ENCODE measurements around the gene SMARCC1.
"Not testable (repeated sequence)": the region's sequence is repeated elsewhere in the genome, so short reads cannot be mapped to it uniquely, and the experiment has no call there.

Gene SMARCC1

DNA sequence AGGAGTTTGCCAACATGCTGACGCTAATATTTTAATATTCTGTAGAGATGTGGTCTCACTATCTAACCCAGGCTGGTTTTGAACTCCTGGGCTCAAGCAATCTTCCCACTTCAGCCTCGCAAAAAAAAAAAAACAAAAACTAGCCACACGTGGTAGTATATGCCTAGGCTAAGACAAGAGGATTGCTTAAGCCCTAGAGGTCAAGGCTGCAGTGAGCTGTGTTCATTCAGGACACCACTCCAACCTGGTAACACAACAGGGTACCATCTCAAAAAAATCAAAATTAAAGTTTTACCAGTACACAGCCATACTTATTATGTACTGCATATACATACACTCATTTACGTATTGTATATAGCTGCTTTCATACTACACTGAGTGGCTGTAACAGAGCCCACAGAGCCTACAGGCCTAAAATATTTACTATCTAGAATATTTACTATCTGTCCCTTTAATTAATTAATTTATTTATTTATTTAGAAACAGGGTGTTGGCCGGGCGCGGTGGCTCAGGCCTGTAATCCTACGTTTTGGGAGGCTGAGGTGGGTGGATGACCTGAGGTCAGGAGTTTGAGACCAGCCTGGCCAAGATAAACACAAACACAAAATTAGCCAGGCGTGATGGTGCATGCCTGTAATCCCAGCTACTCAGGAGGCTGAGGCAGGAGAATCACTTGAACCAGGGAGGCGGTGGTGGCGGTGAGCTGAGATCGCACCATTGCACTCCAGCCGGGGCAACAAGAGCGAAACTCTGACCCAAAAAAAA, 23.2 kb downstream of the SMARCC1 start:
- H3K9me3 ChIP-seq: no peaks in the 10 kb centered on the region
- no peak for DNase-seq
- no peak overlapping the region for H3K4me3 ChIP-seq (ENCODE audit: low read depth, low read length)
- no peaks in the 10 kb centered on the region for H3K27me3 ChIP-seq
- no peaks in the 10 kb centered on the region for H3K4me1 ChIP-seq
- no peaks in the 10 kb centered on the region for H3K36me3 ChIP-seq
- TF ChIP-seq, protein P1, sequence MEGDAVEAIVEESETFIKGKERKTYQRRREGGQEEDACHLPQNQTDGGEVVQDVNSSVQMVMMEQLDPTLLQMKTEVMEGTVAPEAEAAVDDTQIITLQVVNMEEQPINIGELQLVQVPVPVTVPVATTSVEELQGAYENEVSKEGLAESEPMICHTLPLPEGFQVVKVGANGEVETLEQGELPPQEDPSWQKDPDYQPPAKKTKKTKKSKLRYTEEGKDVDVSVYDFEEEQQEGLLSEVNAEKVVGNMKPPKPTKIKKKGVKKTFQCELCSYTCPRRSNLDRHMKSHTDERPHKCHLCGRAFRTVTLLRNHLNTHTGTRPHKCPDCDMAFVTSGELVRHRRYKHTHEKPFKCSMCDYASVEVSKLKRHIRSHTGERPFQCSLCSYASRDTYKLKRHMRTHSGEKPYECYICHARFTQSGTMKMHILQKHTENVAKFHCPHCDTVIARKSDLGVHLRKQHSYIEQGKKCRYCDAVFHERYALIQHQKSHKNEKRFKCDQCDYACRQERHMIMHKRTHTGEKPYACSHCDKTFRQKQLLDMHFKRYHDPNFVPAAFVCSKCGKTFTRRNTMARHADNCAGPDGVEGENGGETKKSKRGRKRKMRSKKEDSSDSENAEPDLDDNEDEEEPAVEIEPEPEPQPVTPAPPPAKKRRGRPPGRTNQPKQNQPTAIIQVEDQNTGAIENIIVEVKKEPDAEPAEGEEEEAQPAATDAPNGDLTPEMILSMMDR (IDR thresholded peaks at IDR 0.05; ENCODE audit: low read depth, low read length): no peak

DNA sequence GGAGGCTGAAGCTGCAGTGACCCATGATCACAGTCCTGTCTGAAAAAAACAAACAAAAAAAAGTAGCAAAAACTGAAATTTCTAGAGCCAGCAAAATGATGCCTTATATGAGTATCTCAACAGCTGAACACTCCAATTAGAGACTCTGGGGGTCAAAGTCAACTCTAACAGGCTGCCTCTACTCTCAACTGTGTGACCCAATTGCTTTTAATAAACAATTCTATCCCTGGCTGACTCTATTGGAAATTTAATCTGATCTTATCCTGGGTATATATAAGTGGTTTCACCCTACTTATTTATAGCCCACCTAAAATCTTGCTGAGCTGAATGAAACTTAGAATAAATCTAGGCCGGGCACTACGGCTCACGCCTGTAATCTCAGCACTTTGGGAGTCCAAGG, 29.0 kb downstream of the SMARCC1 start:
- H3K4me3 ChIP-seq (ENCODE audit: low read depth, low read length): no peak overlapping the region
- H3K36me3 ChIP-seq: no peaks in the 10 kb centered on the region; the same call in 1 of the 2 replicates
- DNase-seq: no peak
- TF ChIP-seq, protein P1 (IDR thresholded peaks at IDR 0.05; ENCODE audit: low read depth, low read length): no peak
- H3K9me3 ChIP-seq: no peaks in the 10 kb centered on the region
- no peaks in the 10 kb centered on the region for H3K27me3 ChIP-seq
- no peaks in the 10 kb centered on the region for H3K4me1 ChIP-seq

DNA sequence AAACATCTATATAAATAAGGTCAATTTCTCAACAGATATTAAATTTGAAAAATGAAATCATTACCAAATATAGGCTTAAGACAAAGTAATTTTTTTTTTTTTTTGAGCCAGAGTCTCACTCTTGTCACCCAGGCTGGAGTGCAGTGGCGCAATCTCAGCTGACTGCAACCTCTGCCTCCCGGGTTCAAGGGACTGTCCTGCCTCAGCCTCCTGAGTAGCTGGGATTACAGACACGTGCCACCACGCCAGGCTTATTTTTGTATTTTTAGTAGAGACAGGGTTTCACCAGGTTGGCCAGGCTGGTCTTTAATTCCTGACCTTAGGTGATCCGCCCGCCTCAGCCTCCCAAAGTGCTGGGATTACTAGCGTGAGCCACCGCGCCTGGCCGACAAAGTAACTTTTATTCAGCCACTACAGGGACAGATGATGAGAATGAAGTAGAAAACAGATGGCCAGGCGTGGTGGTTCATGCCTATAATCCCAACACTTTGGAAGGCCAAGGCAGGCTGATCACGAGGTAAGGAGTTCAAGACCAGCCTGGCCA, 30.8 kb downstream of the SMARCC1 start:
- not testable (repeated sequence) for H3K36me3 ChIP-seq; DNase-seq; H3K4me3 ChIP-seq (ENCODE audit: low read depth, low read length); H3K9me3 ChIP-seq; H3K27me3 ChIP-seq; H3K4me1 ChIP-seq

DNA sequence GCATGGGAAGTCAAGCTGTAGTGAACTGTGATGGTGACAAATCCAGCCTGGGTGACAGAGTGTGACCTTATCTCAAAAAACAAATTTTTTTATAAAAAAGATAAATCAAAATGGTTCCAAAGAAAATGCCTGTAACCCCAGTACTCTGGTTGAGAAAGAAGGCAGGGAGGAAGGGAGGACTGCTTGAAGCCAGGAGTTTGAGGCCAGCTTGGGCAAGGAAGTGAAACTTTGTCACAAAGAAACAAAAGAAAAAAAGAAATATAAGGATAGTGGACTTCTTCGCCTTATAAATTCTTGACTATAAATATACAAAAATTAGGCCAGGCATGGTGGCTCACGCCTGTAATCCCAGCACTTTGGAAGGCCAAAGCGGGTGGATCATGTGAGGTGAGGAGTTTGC, 34.1 kb downstream of the SMARCC1 start:
- Histone ChIP-seq H3K4me3 (ENCODE audit: low read depth, low read length) (no peak overlapping the region), H3K36me3 (peaks cover 12% of the 10 kb centered on the region)

DNA sequence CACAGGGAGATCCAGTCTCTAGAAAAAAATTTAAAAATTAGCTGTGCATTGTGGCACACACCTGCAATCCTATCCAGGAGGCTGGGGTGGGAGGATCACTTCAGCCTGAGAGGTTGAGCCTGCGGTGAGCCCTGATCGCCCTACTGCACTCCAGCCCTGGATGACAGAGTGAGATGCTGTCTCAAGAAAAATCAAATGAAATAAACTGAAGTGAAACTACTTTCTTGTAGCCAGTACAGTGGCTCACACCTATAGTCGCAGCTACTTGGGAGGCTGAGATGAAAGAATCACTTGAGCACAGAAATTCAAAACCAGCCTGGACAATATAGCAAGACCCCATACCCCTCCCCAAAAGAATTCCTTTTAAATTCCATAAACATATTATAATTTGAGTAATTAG, 35.4 kb downstream of the SMARCC1 start:
- Histone ChIP-seq H3K4me3 (ENCODE audit: low read depth, low read length) (no peak overlapping the region), H3K27me3 (no peaks in the 10 kb centered on the region), H3K9me3 (no peaks in the 10 kb centered on the region), H3K4me1 (no peaks in the 10 kb centered on the region), H3K36me3 (peaks cover 15% of the 10 kb centered on the region)
- DNase-seq: no peak
- TF ChIP-seq, protein P1 (IDR thresholded peaks at IDR 0.05; ENCODE audit: low read depth, low read length): no peak

More for the DNA sequence above, 34.1 kb downstream of the SMARCC1 start:
- TF ChIP-seq, protein P1 (IDR thresholded peaks at IDR 0.05; ENCODE audit: low read depth, low read length): no peak
- no peaks in the 10 kb centered on the region for H3K9me3 ChIP-seq
- no peaks in the 10 kb centered on the region for H3K4me1 ChIP-seq
- no peaks in the 10 kb centered on the region for H3K27me3 ChIP-seq
- no peak for DNase-seq

DNA sequence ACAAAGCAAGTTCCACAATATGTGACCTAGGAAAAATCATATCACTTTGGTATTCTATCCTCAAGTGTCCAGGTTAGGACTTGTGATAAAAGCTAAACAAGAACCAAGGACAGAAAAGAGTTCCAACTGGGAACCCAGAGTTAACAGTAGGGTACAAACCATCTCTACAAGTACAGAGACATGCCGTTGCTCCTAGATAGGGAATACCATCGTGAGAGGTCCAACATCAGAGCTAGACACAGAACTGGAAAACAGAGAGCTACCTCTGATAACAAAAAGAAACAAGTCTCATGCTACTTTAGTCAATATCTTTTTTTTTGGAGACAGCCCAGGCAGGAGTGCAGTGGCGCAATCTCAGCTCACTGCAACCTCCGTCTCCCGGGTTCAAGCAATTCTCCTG, 37.8 kb downstream of the SMARCC1 start:
- no peaks in the 10 kb centered on the region for H3K4me1 ChIP-seq
- TF ChIP-seq, protein P1 (IDR thresholded peaks at IDR 0.05; ENCODE audit: low read depth, low read length): no peak
- H3K9me3 ChIP-seq: no peaks in the 10 kb centered on the region
- peaks cover 15% of the 10 kb centered on the region for H3K36me3 ChIP-seq
- DNase-seq: no peak
- H3K4me3 ChIP-seq (ENCODE audit: low read depth, low read length): no peak overlapping the region
- no peaks in the 10 kb centered on the region for H3K27me3 ChIP-seq

DNA sequence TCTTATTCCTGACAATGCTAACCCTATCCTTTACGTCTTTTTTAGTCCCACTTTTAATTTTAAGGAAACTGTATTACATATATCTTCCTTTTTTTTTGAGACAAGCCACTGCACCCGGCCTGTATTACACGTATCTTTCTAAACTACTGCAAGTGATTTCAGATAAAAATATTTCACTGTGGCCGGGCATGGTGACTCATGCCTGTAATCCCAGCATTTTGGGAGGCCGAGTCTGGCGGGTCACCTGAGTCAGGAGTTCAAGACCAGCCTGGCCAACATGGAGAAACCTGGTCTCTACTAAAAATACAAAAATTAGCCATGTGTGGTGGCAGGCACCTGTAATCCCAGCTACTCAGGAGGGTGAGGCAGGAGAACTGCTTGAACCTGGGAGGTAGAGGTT, 38.3 kb downstream of the SMARCC1 start:
- peaks cover 15% of the 10 kb centered on the region for H3K36me3 ChIP-seq
- H3K4me1 ChIP-seq; H3K9me3 ChIP-seq; H3K27me3 ChIP-seq; H3K4me3 ChIP-seq (ENCODE audit: low read depth, low read length); DNase-seq: not testable (repeated sequence)
